H9 (cell line): ENCODE data around the gene MAGOH. TPM values are rescaled to one million over a fixed set of nuclear protein-coding genes. Genes with fewer than 3 reads are reported as not detected.

Experiments used
- DNase-seq: peaks from one replicate; pipeline ENCODE4 v3.0.0-alpha.2; 2017
- H2AFZ ChIP-seq: one replicate; pipeline ENCODE4 v1.6.1; 2013; ENCODE audit warnings: mild to moderate bottlenecking, low read length, control low read depth, moderate library complexity
- H2AK5ac ChIP-seq: 2 replicates; pipeline ENCODE4 v1.6.1; 2013; ENCODE audit warnings: low read length, control low read depth, mixed read lengths; ENCODE audit not compliant: insufficient read length
- H2BK120ac ChIP-seq: one replicate; pipeline ENCODE4 v1.6.1; 2013; ENCODE audit warnings: low read depth, mild to moderate bottlenecking, low read length, control low read depth, inconsistent platforms; ENCODE audit not compliant: poor library complexity, severe bottlenecking
- H2BK12ac ChIP-seq: 2 replicates; pipeline ENCODE4 v1.6.1; 2013; ENCODE audit warnings: low read length, control low read depth, mixed read lengths, low read depth; ENCODE audit not compliant: insufficient read length
- H2BK15ac ChIP-seq: 2 replicates; pipeline ENCODE4 v1.6.1; 2013; ENCODE audit warnings: low read depth, low read length, control low read depth
- H2BK20ac ChIP-seq: one replicate; pipeline ENCODE4 v1.6.1; 2013; ENCODE audit warnings: low read depth, mild to moderate bottlenecking, low read length, control low read depth, inconsistent platforms; ENCODE audit not compliant: poor library complexity, severe bottlenecking
- H2BK5ac ChIP-seq: 2 replicates; pipeline ENCODE4 v1.6.1; 2013; ENCODE audit warnings: low read length, control low read depth, mixed read lengths; ENCODE audit not compliant: insufficient read length
- H3K14ac ChIP-seq: 2 replicates; pipeline ENCODE4 v1.6.1; 2013; ENCODE audit warnings: low read length, control low read depth; ENCODE audit not compliant: insufficient read depth
- H3K18ac ChIP-seq: 2 replicates; pipeline ENCODE4 v1.6.1; 2013; ENCODE audit warnings: low read depth, mild to moderate bottlenecking, mixed read lengths, low read length, control low read depth; ENCODE audit not compliant: insufficient read length
- H3K23ac ChIP-seq: 2 replicates; pipeline ENCODE4 v1.6.1; 2013; ENCODE audit warnings: low read length, control low read depth, mixed read lengths, low read depth; ENCODE audit not compliant: insufficient read length
- H3K23me2 ChIP-seq: 2 replicates; pipeline ENCODE4 v1.6.1; 2013; ENCODE audit warnings: low read depth, mild to moderate bottlenecking, mixed read lengths, low read length, control low read depth; ENCODE audit not compliant: insufficient read length, poor library complexity, severe bottlenecking
- H3K27ac ChIP-seq: 2 replicates; pipeline ENCODE4 v1.5.1; 2013; ENCODE audit warnings: low read length, control low read depth, mixed read lengths, low read depth; ENCODE audit not compliant: insufficient read length
- H3K27me3 ChIP-seq: 2 replicates; pipeline ENCODE4 v1.6.1; 2013; ENCODE audit warnings: low read length, control low read depth, inconsistent platforms; ENCODE audit not compliant: insufficient read depth
- H3K4ac ChIP-seq: 2 replicates; pipeline ENCODE4 v1.6.1; 2013; ENCODE audit warnings: low read depth, mild to moderate bottlenecking, control low read depth, inconsistent platforms, low read length, moderate library complexity
- H3K4me1 ChIP-seq: 2 replicates; pipeline ENCODE4 v1.6.1; 2013; ENCODE audit warnings: low read length, control low read depth, inconsistent platforms; ENCODE audit not compliant: insufficient read depth
- H3K4me2 ChIP-seq: 2 replicates; pipeline ENCODE4 v1.6.1; 2013; ENCODE audit warnings: low read length, control low read depth, mixed read lengths; ENCODE audit not compliant: insufficient read length, insufficient read depth
- H3K56ac ChIP-seq: 2 replicates; pipeline ENCODE4 v1.6.1; 2013; ENCODE audit warnings: low read depth, mild to moderate bottlenecking, mixed read lengths, low read length, control low read depth; ENCODE audit not compliant: insufficient read length
- H3K79me1 ChIP-seq: 2 replicates; pipeline ENCODE4 v1.6.1; 2013; ENCODE audit warnings: low read depth, mild to moderate bottlenecking, moderate library complexity, low read length, control low read depth, inconsistent platforms; ENCODE audit not compliant: insufficient read depth, poor library complexity, severe bottlenecking
- H3K79me2 ChIP-seq: 2 replicates; pipeline ENCODE4 v1.6.1; 2013; ENCODE audit warnings: low read length, control low read depth, inconsistent platforms; ENCODE audit not compliant: insufficient read depth
- H3K9ac ChIP-seq: 2 replicates; pipeline ENCODE4 v1.6.1; 2013; ENCODE audit warnings: low read length, control low read depth, mixed read lengths; ENCODE audit not compliant: insufficient read length; ENCODE audit errors: extremely low read depth
- H3K9me3 ChIP-seq: one replicate; pipeline ENCODE4 v1.6.1; 2013; ENCODE audit warnings: low read depth, low read length, inconsistent platforms; ENCODE audit not compliant: control insufficient read depth
- H3T11ph ChIP-seq: one replicate; pipeline ENCODE4 v1.6.1; 2013; ENCODE audit warnings: mild to moderate bottlenecking, low read length, control low read depth, inconsistent platforms
- H4K20me1 ChIP-seq: one replicate; pipeline ENCODE4 v1.6.1; 2013; ENCODE audit not compliant: control insufficient read depth, insufficient read length, insufficient read depth
- H4K5ac ChIP-seq: 2 replicates; pipeline ENCODE4 v1.6.1; 2013; ENCODE audit warnings: low read depth, mild to moderate bottlenecking, mixed read lengths, low read length, control low read depth; ENCODE audit not compliant: insufficient read length
- H4K8ac ChIP-seq: replicated peaks from 2 replicates; pipeline ENCODE4 v1.6.1; 2013; ENCODE audit warnings: low read length, control low read depth, mixed read lengths, low read depth; ENCODE audit not compliant: insufficient read length
- H4K91ac ChIP-seq: 2 replicates; pipeline ENCODE4 v1.6.1; 2013; ENCODE audit warnings: low read depth, mild to moderate bottlenecking, moderate library complexity, mixed read lengths, low read length, control low read depth; ENCODE audit not compliant: insufficient read length
- H3K27ac Mint-ChIP-seq, 3 experiments: 2 replicates in 2 of 3; 3 replicates in 1 of 3; pipeline ENCODE4 v1.8.0; 2020 to 2021; ENCODE audit warnings: mixed read lengths in 3 of 3, mild to moderate bottlenecking in 1 of 3, moderate library complexity in 1 of 3
- H3K27me3 Mint-ChIP-seq: 2 replicates; pipeline ENCODE4 v1.8.0; 2021; ENCODE audit warnings: low read depth, mild to moderate bottlenecking, moderate library complexity, mixed read lengths
- H3K36me3 Mint-ChIP-seq, 3 experiments: 2 replicates in 2 of 3; 3 replicates in 1 of 3; pipeline ENCODE4 v1.8.0; 2020 to 2021; ENCODE audit warnings: low read depth in 3 of 3, mixed read lengths in 3 of 3; ENCODE audit not compliant: insufficient read depth in 1 of 3
- H3K4me1 Mint-ChIP-seq, 2 experiments: 2 replicates each; pipeline ENCODE4 v1.8.0; 2020; ENCODE audit warnings: mixed read lengths in 2 of 2
- H3K4me3 Mint-ChIP-seq, 2 experiments: 2 replicates in 1 of 2; 3 replicates in 1 of 2; pipeline ENCODE4 v1.8.0; 2020 to 2021; ENCODE audit warnings: mild to moderate bottlenecking in 2 of 2, mixed read lengths in 2 of 2, moderate library complexity in 1 of 2
- H3K9me3 Mint-ChIP-seq, 2 experiments: 2 replicates in 1 of 2; 3 replicates in 1 of 2; pipeline ENCODE4 v1.8.0; 2020; ENCODE audit warnings: mild to moderate bottlenecking in 2 of 2, mixed read lengths in 2 of 2, moderate library complexity in 1 of 2
- CTCF ChIP-seq: fragments of 200-600 bp; sonication (generic); conservative IDR thresholded peaks from 3 replicates; pipeline ENCODE4 v1.8.0; 2021; ENCODE audit warnings: antibody characterized with exemption, mild to moderate bottlenecking
- WGBS: extraction: QIAGEN DNeasy Blood & Tissue Kit; methylation state at CpG from one replicate; pipeline ENCODE4 v1.1.7; 2013; ENCODE audit warnings: missing lambda C conversion rate, low lambda C conversion rate, mixed read lengths; ENCODE audit not compliant: insufficient read length; ENCODE audit errors: extremely low coverage; 5-methylcytosine and 5-hydroxymethylcytosine counted together
- total RNA-seq: library from RNA; stranded (reverse); gene quantifications from 2 replicates; pipeline ENCODE4 v1.2.1, GENCODE V29; 2021

Gene MAGOH
- total RNA-seq, 1 experiment from 2014 or later = 81.2 TPM

GRCh38 chr1:53255031-53255430 lies 16.7 kb upstream of the MAGOH start:
- TF ChIP-seq CTCF = peak; percentile 38
- no peaks in the 10 kb centered on the region for H3K23me2 ChIP-seq
- H2AK5ac ChIP-seq = no peak overlapping the region
- no CpG with 5 or more reads among the region's 4 CpGs for WGBS
- H2BK5ac ChIP-seq = no peak overlapping the region
- no peaks in the 10 kb centered on the region for H4K20me1 ChIP-seq
- no peak overlapping the region for H3K56ac ChIP-seq
- no peak overlapping the region; a peak in 1 of 7 replicates for H3K27ac Mint-ChIP-seq
- no peak overlapping the region for H2BK12ac ChIP-seq
- no peak overlapping the region for H4K5ac ChIP-seq
- H3K4me2 ChIP-seq = no peak overlapping the region
- no peak overlapping the region for H3K4ac ChIP-seq
- H3K23ac ChIP-seq = no peak overlapping the region
- no peak overlapping the region for H2AFZ ChIP-seq
- peaks cover 36 to 87% (median 83%) of the 10 kb centered on the region in 3 experiments for H3K36me3 Mint-ChIP-seq
- no peak overlapping the region for H2BK20ac ChIP-seq
- H3K14ac ChIP-seq = no peak overlapping the region
- H4K91ac ChIP-seq = no peak overlapping the region
- H3K9me3 Mint-ChIP-seq = no peaks in the 10 kb centered on the region
- H3K79me2 ChIP-seq = no peaks in the 10 kb centered on the region
- no peaks in the 10 kb centered on the region for H3K79me1 ChIP-seq
- no peaks in the 10 kb centered on the region for H3K9me3 ChIP-seq
- no peak overlapping the region for H2BK120ac ChIP-seq
- no peaks in the 10 kb centered on the region for H3K27me3 ChIP-seq
- no peak overlapping the region for H3K4me3 Mint-ChIP-seq
- DNase-seq = no peak
- H3T11ph ChIP-seq = no peak overlapping the region
- H4K8ac ChIP-seq = no peak overlapping the region
- H2BK15ac ChIP-seq = no peak overlapping the region
- H3K4me1 ChIP-seq = no peaks in the 10 kb centered on the region
- no peak overlapping the region for H3K18ac ChIP-seq
- no peak overlapping the region for H3K9ac ChIP-seq
- no peaks in the 10 kb centered on the region for H3K27me3 Mint-ChIP-seq
- H3K27ac ChIP-seq = no peak overlapping the region
- no peaks in the 10 kb centered on the region for H3K4me1 Mint-ChIP-seq
